SK-N-SH treated with all-trans-retinoic acid at 6 μM for 48 hours (cell line): ENCODE results near the gene SCAPER.

Source experiments
- ARNTL ChIP-seq: fragments of 450-650 bp; formaldehyde crosslinking; IDR thresholded peaks from 2 replicates; pipeline ENCODE4 v1.5.0; 2020; ENCODE audit warnings: low read depth, mild to moderate bottlenecking, moderate library complexity, borderline replicate concordance
- BACH2 ChIP-seq: fragments of 250-450 bp; sonication (Bioruptor Pico); IDR thresholded peaks from 2 replicates; pipeline ENCODE4 v1.9.0; 2021; ENCODE audit warnings: mild to moderate bottlenecking, borderline replicate concordance
- CSDC2 ChIP-seq: fragments of 250-450 bp; sonication (Bioruptor Pico); IDR thresholded peaks from 2 replicates; pipeline ENCODE4 v1.5.0; 2020; ENCODE audit warnings: mild to moderate bottlenecking, moderate library complexity
- GLIS3 ChIP-seq: fragments of 250-450 bp; sonication (Bioruptor Pico); IDR thresholded peaks from 2 replicates; pipeline ENCODE4 v1.5.0; 2020; ENCODE audit warnings: mild to moderate bottlenecking, moderate library complexity
- OSR1 ChIP-seq: fragments of 250-450 bp; sonication (Bioruptor Pico); IDR thresholded peaks from 2 replicates; pipeline ENCODE4 v1.8.0; 2022; ENCODE audit warnings: moderate library complexity, mild to moderate bottlenecking, inconsistent platforms
- PPARA ChIP-seq: fragments of 250-450 bp; sonication (Bioruptor Pico); IDR thresholded peaks from 2 replicates; pipeline ENCODE4 v1.5.0; 2020; ENCODE audit warnings: mild to moderate bottlenecking, borderline replicate concordance
- RARB ChIP-seq: fragments of 250-450 bp; sonication (Bioruptor Pico); IDR thresholded peaks from 2 replicates; pipeline ENCODE4 v1.8.0; 2021; ENCODE audit warnings: mild to moderate bottlenecking, moderate library complexity
- TOX ChIP-seq: fragments of 250-450 bp; sonication (Bioruptor Pico); IDR thresholded peaks from 2 replicates; pipeline ENCODE4 v1.8.0; 2021; ENCODE audit warnings: mild to moderate bottlenecking, moderate library complexity, borderline replicate concordance
- ZFP3 ChIP-seq: fragments of 250-450 bp; sonication (Bioruptor Pico); IDR thresholded peaks from 2 replicates; pipeline ENCODE4 v1.5.0; 2020; ENCODE audit warnings: mild to moderate bottlenecking, moderate library complexity
- ZFP30 ChIP-seq: fragments of 450-650 bp; formaldehyde crosslinking; IDR thresholded peaks from 2 replicates; pipeline ENCODE4 v1.5.0; 2022; ENCODE audit warnings: mild to moderate bottlenecking, moderate library complexity
- ZNF70 ChIP-seq: fragments of 450-650 bp; formaldehyde crosslinking; IDR thresholded peaks from 2 replicates; pipeline ENCODE4 v1.5.0; 2020; ENCODE audit warnings: mild to moderate bottlenecking, moderate library complexity
- TF ChIP-seq, protein P1 (sequence below): fragments of 250-450 bp; sonication (Bioruptor Pico); IDR thresholded peaks from 2 replicates; pipeline ENCODE4 v1.8.0; 2020; ENCODE audit warnings: mild to moderate bottlenecking, moderate library complexity, borderline replicate concordance
- TF ChIP-seq, protein P2 (sequence below): fragments of 250-450 bp; sonication (Bioruptor Pico); IDR thresholded peaks from 2 replicates; pipeline ENCODE4 v1.5.1; 2020; ENCODE audit warnings: low read depth, mild to moderate bottlenecking, moderate library complexity

DNA sequence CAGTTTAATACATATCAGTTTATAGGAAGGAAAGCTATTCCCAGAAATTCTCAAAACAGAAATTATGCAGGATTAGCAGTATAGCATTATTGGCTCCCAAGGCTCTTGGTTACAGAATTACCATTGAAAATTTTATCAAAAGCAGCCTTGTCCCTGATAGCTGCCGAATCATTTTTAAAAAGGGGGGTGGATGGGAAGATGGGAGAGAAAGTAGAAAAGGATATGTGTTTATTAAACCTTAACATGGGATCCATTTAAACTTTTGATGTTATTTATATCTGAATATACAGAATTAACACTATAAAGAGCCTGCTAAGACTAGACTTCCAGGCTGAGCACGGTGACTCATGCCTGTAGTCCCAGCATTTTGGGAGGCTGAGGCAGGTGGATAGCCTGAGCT lies 37.2 kb upstream of the SCAPER start:
- TF ChIP-seq CSDC2 (no peak), ARNTL (CRISPR knock-in tag) (no peak), OSR1 (CRISPR knock-in tag) (no peak), PPARA (CRISPR knock-in tag) (no peak), ZNF70 (CRISPR knock-in tag) (no peak), TOX (CRISPR knock-in tag) (no peak), RARB (CRISPR knock-in tag) (no peak), ZFP3 (CRISPR knock-in tag) (no peak), GLIS3 (no peak), BACH2 (CRISPR knock-in tag) (no peak), ZFP30 (CRISPR knock-in tag) (no peak)
- TF ChIP-seq, protein P1, sequence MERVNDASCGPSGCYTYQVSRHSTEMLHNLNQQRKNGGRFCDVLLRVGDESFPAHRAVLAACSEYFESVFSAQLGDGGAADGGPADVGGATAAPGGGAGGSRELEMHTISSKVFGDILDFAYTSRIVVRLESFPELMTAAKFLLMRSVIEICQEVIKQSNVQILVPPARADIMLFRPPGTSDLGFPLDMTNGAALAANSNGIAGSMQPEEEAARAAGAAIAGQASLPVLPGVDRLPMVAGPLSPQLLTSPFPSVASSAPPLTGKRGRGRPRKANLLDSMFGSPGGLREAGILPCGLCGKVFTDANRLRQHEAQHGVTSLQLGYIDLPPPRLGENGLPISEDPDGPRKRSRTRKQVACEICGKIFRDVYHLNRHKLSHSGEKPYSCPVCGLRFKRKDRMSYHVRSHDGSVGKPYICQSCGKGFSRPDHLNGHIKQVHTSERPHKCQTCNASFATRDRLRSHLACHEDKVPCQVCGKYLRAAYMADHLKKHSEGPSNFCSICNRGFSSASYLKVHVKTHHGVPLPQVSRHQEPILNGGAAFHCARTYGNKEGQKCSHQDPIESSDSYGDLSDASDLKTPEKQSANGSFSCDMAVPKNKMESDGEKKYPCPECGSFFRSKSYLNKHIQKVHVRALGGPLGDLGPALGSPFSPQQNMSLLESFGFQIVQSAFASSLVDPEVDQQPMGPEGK (CRISPR knock-in tag) = no peak
- TF ChIP-seq, protein P2, sequence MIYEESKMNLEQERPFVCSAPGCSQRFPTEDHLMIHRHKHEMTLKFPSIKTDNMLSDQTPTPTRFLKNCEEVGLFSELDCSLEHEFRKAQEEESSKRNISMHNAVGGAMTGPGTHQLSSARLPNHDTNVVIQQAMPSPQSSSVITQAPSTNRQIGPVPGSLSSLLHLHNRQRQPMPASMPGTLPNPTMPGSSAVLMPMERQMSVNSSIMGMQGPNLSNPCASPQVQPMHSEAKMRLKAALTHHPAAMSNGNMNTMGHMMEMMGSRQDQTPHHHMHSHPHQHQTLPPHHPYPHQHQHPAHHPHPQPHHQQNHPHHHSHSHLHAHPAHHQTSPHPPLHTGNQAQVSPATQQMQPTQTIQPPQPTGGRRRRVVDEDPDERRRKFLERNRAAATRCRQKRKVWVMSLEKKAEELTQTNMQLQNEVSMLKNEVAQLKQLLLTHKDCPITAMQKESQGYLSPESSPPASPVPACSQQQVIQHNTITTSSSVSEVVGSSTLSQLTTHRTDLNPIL (CRISPR knock-in tag) = no peak
